ENCODE data around the gene ATP5PD. TPM values are rescaled to one million over a fixed set of nuclear protein-coding genes. Genes with fewer than 3 reads are reported as not detected.

ATP5PD gene
- total and polyA plus RNA-seq, 2 of the 13 experiments (the other 11 are each of a cell fraction or from before 2014, with no cell fraction given), result 158 to 428 TPM

DNA sequence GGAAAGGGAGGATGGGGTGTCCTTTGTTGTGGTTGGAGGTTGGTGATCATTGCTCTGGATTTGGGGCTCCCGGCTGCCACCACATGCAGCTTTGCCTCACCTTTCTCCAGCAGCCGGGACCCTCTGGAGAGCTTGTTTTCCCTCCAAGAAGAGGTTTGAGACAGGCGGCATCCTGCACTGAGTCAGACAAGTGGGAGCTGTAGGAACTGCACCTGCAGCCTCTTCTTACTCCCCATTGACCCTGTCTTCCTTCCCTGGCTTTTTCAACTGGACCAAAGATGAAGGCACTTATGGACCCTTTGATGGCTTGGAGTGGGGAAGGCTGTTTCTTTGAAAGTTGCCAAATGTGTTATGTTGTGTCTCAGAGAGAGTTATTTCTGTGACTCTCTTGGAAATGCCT is 16.9 kb upstream of the ATP5PD start:
- in situ Hi-C loops (cut with HindIII; ENCODE audit: extremely low pct_ligation_motif_present, low pct_unique_long_range_greater_than_20kb), result no loop called here
- no peak for DNase-seq (ENCODE audit: low spot score)
- 0 out of 2 replicates have a peak, but pooled peaks cover 6% of the 10 kb centered on the region for H3K4me1 ChIP-seq (ENCODE audit: insufficient read depth, low read length)
- no peaks in the 10 kb centered on the region for H4K20me1 ChIP-seq (ENCODE audit: insufficient read depth, low read length)
- no peak overlapping the region for H2AFZ ChIP-seq (ENCODE audit: low read length)
- no TSS peak for BruUV-seq (replicated peaks)
- ChIA-PET POLR2A (interaction anchor here (0.9 to 1.2 kb wide), 3 partner anchors 14 to 31 kb away, joined by 3 read pairs; no protein-coding TSS in a partner anchor), CTCF (ENCODE audit: low intra/inter-chr PET ratio, low total read pairs) (no interaction called here)
- FAIRE-seq, result no peak
- ATAC-seq, result peak; percentile 15; the same call in 1 of the 3 replicates
- intact Hi-C loops (cut with micrococcal nuclease; ENCODE audit: unreplicated experiment), result no loop called here
- no peak overlapping the region for H3K4me3 ChIP-seq (replicated peaks in 1 of 3; ENCODE audit: insufficient read depth in 1 of 3, low read depth in 2 of 3, low read length in 3 of 3)
- no peak overlapping the region for H3K27ac ChIP-seq (ENCODE audit: extremely low read length, insufficient read depth, low read length)
- TF ChIP-seq AKAP8 (CRISPR knock-in tag; IDR thresholded peaks at IDR 0.05) (no peak), ZNF83 (CRISPR knock-in tag; IDR thresholded peaks at IDR 0.05; ENCODE audit: borderline replicate concordance) (no peak), SMAD1 (CRISPR knock-in tag; IDR thresholded peaks at IDR 0.05; ENCODE audit: borderline replicate concordance, low read depth) (no peak), ZNF609 (CRISPR knock-in tag; IDR thresholded peaks at IDR 0.05; ENCODE audit: borderline replicate concordance) (no peak), KAT8 (CRISPR knock-in tag; IDR thresholded peaks at IDR 0.05) (no peak), KDM1A (CRISPR knock-in tag; IDR thresholded peaks at IDR 0.05) (no peak), PLSCR1 (CRISPR knock-in tag; IDR thresholded peaks at IDR 0.05; ENCODE audit: borderline replicate concordance) (no peak), NCOA1 (CRISPR knock-in tag; IDR thresholded peaks at IDR 0.05) (no peak), ZNF672 (CRISPR knock-in tag; IDR thresholded peaks at IDR 0.05) (no peak), CENPT (CRISPR knock-in tag; IDR thresholded peaks at IDR 0.05; ENCODE audit: low read depth) (no peak), KLF12 (CRISPR knock-in tag; IDR thresholded peaks at IDR 0.05; ENCODE audit: borderline replicate concordance) (no peak), ZNF354B (CRISPR knock-in tag; IDR thresholded peaks at IDR 0.05) (no peak), TBX2 (CRISPR knock-in tag; IDR thresholded peaks at IDR 0.05; ENCODE audit: borderline replicate concordance) (no peak)
- TF ChIP-seq, protein P1, sequence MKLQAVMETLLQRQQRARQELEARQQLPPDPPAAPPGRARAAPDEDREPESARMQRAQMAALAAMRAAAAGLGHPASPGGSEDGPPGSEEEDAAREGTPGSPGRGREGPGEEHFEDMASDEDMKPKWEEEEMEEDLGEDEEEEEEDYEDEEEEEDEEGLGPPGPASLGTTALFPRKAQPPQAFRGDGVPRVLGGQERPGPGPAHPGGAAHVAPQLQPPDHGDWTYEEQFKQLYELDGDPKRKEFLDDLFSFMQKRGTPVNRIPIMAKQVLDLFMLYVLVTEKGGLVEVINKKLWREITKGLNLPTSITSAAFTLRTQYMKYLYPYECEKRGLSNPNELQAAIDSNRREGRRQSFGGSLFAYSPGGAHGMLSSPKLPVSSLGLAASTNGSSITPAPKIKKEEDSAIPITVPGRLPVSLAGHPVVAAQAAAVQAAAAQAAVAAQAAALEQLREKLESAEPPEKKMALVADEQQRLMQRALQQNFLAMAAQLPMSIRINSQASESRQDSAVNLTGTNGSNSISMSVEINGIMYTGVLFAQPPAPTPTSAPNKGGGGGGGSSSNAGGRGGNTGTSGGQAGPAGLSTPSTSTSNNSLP (IDR thresholded peaks at IDR 0.05; ENCODE audit: low read depth, low read length), result no peak
- TF ChIP-seq, protein P2, sequence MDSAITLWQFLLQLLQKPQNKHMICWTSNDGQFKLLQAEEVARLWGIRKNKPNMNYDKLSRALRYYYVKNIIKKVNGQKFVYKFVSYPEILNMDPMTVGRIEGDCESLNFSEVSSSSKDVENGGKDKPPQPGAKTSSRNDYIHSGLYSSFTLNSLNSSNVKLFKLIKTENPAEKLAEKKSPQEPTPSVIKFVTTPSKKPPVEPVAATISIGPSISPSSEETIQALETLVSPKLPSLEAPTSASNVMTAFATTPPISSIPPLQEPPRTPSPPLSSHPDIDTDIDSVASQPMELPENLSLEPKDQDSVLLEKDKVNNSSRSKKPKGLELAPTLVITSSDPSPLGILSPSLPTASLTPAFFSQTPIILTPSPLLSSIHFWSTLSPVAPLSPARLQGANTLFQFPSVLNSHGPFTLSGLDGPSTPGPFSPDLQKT (CRISPR knock-in tag; IDR thresholded peaks at IDR 0.05; ENCODE audit: borderline replicate concordance), result no peak
- TF ChIP-seq, protein P3, sequence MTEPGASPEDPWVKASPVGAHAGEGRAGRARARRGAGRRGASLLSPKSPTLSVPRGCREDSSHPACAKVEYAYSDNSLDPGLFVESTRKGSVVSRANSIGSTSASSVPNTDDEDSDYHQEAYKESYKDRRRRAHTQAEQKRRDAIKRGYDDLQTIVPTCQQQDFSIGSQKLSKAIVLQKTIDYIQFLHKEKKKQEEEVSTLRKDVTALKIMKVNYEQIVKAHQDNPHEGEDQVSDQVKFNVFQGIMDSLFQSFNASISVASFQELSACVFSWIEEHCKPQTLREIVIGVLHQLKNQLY (CRISPR knock-in tag; IDR thresholded peaks at IDR 0.05), result no peak
- no peak overlapping the region for H3K9ac ChIP-seq (ENCODE audit: insufficient read depth, low read depth, low read length)
- no peak overlapping the region for H3K4me2 ChIP-seq (ENCODE audit: low read depth, low read length)
- WGBS (ENCODE audit: low lambda C conversion rate), result 80% methylated on average over 3 of the region's 3 CpGs
- H3K9me3 ChIP-seq (ENCODE audit: low read length), result no peaks in the 10 kb centered on the region
- peaks cover 25 to 53% of the 10 kb centered on the region in 2 experiments for H3K36me3 ChIP-seq (replicated peaks in 1 of 2; ENCODE audit: control insufficient read depth in 1 of 2, insufficient read depth in 2 of 2, low read length in 2 of 2)
- no peaks in the 10 kb centered on the region for H3K27me3 ChIP-seq (ENCODE audit: control insufficient read depth in 1 of 2, insufficient read depth in 2 of 2, low read length in 2 of 2)
- H3K79me2 ChIP-seq (ENCODE audit: insufficient read depth, low read length), result no peaks in the 10 kb centered on the region
